B cell (primary cell): ENCODE results near the gene ATP10A. TPM values are rescaled to one million over a fixed set of nuclear protein-coding genes. Genes with fewer than 3 reads are reported as not detected.

Source experiments
- ATAC-seq: fragments of 200-7000 bp; cut with Tn5 transposase; one replicate; pipeline ENCODE4 v1.10.0; 2021; ENCODE audit warnings: low read depth, mild to moderate bottlenecking, moderate number of reproducible peaks, moderate library complexity
- CTCF ChIA-PET: fragments of 350-600 bp; sonication (Branson Sonifier 250); formaldehyde crosslinking; loops from one replicate; lab custom pipeline; 2021; ENCODE audit warnings: antibody characterized with exemption, inconsistent platforms; lab: Charles Lee
- POLR2A ChIA-PET: fragments of 350-600 bp; sonication (Branson Sonifier 250); formaldehyde crosslinking; loops from one replicate; lab custom pipeline; 2021; ENCODE audit warnings: antibody characterized with exemption; lab: Charles Lee
- DNase-seq: peaks from one replicate; pipeline ENCODE4 v3.0.0; 2013
- H2AFZ ChIP-seq: 2 replicates; pipeline ENCODE4 v1.6.1; 2012; ENCODE audit warnings: mild to moderate bottlenecking, low read depth, low read length; ENCODE audit not compliant: insufficient read depth, poor library complexity, severe bottlenecking
- H3K27ac ChIP-seq, 2 donors: 1 replicate in 1 of 2; 2 replicates in 1 of 2; pipeline ENCODE4 v1.5.1; 2012 to 2013; ENCODE audit warnings: low read length in 2 of 2, mild to moderate bottlenecking in 2 of 2, moderate library complexity in 1 of 2
- H3K27me3 ChIP-seq, 4 experiments: fragments of 200-600 bp in 1 of 4; sonication (generic) in 1 of 4; replicated peaks in 1 of 4; 1 replicate in 2 of 4; 2 replicates in 2 of 4; pipeline versions ENCODE4 v1.6.1 to v1.7.0; 2013 to 2016; ENCODE audit warnings: low read length in 3 of 4, mild to moderate bottlenecking in 2 of 4, mixed read lengths in 1 of 4, moderate library complexity in 1 of 4; ENCODE audit not compliant: insufficient read depth in 4 of 4, control insufficient read depth in 3 of 4; ENCODE audit errors: control extremely low read depth in 1 of 4
- H3K36me3 ChIP-seq, 2 experiments: replicated peaks in 1 of 2; 1 replicate in 1 of 2; 2 replicates in 1 of 2; pipeline versions ENCODE4 v1.6.1 to v1.7.1; 2013; ENCODE audit warnings: low read length in 1 of 2; ENCODE audit not compliant: insufficient read depth in 2 of 2, control insufficient read depth in 1 of 2; ENCODE audit errors: control extremely low read depth in 1 of 2, extremely low read depth in 1 of 2
- H3K4me1 ChIP-seq, 2 donors: fragments of 200-600 bp in 1 of 2; sonication (generic) in 1 of 2; 1 replicate in 1 of 2; 2 replicates in 1 of 2; pipeline versions ENCODE4 v1.5.1 to v1.6.1; 2013 to 2017; ENCODE audit warnings: low read length in 2 of 2; ENCODE audit not compliant: control insufficient read depth in 2 of 2, insufficient read depth in 2 of 2
- H3K4me2 ChIP-seq: replicated peaks from 2 replicates; pipeline ENCODE3; 2012; ENCODE audit warnings: mild to moderate bottlenecking, low read depth, low read length; ENCODE audit not compliant: poor library complexity, severe bottlenecking
- H3K4me3 ChIP-seq, 5 experiments: fragments of 200-600 bp in 1 of 5; sonication (generic) in 1 of 5; 1 replicate in 3 of 5; 2 replicates in 2 of 5; pipeline versions ENCODE4 v1.5.1 to v1.7.0; 2011 to 2016; ENCODE audit warnings: low read length in 4 of 5, mild to moderate bottlenecking in 4 of 5, low read depth in 2 of 5, control low read depth in 1 of 5, moderate library complexity in 1 of 5; ENCODE audit not compliant: insufficient read depth in 1 of 5; ENCODE audit errors: control extremely low read depth in 1 of 5, extremely low read depth in 1 of 5
- H3K79me2 ChIP-seq: fragments of 200-600 bp; sonication (generic); one replicate; pipeline ENCODE4 v1.6.0; 2016; ENCODE audit warnings: low read length; ENCODE audit not compliant: control insufficient read depth, insufficient read depth
- H3K9ac ChIP-seq: fragments of 200-600 bp; sonication (generic); 2 replicates; pipeline ENCODE4 v1.6.1; 2017; ENCODE audit warnings: mild to moderate bottlenecking, low read length, moderate library complexity
- H3K9me3 ChIP-seq, 3 donors: one replicate each; pipeline versions ENCODE4 v1.6.1 to v1.7.1; 2013; ENCODE audit warnings: low read length in 2 of 3; ENCODE audit not compliant: control insufficient read depth in 2 of 3, insufficient read depth in 1 of 3; ENCODE audit errors: control extremely low read depth in 1 of 3
- H4K20me1 ChIP-seq: 2 replicates; pipeline ENCODE4 v1.6.0; 2012; ENCODE audit warnings: mild to moderate bottlenecking, low read length; ENCODE audit not compliant: insufficient read depth, control insufficient read depth, poor library complexity, severe bottlenecking
- H3K27ac Mint-ChIP-seq: one replicate; pipeline ENCODE4 v1.8.0; 2021; ENCODE audit warnings: mixed read lengths
- H3K27me3 Mint-ChIP-seq: one replicate; pipeline ENCODE4 v1.8.0; 2021; ENCODE audit warnings: mixed read lengths
- H3K4me1 Mint-ChIP-seq: one replicate; pipeline ENCODE4 v1.8.0; 2021; ENCODE audit warnings: mixed read lengths
- H3K4me3 Mint-ChIP-seq: one replicate; pipeline ENCODE4 v1.8.0; 2021; ENCODE audit warnings: mixed read lengths
- H3K9me3 Mint-ChIP-seq: one replicate; pipeline ENCODE4 v1.8.0; 2022; ENCODE audit warnings: mixed read lengths; ENCODE audit not compliant: insufficient read depth
- EZH2 ChIP-seq: IDR thresholded peaks from 2 replicates; pipeline ENCODE4 v1.6.1; 2012; ENCODE audit warnings: borderline replicate concordance, low read depth, mild to moderate bottlenecking, moderate library complexity, low read length; ENCODE audit not compliant: insufficient read depth, poor library complexity, severe bottlenecking
- WGBS: methylation state at CpG from one replicate; pipeline ENCODE4 v1.1.5; 2013; ENCODE audit warnings: missing lambda C conversion rate; ENCODE audit not compliant: insufficient coverage; 5-methylcytosine and 5-hydroxymethylcytosine counted together
- intact Hi-C: fragments of 100-400 bp; cut with micrococcal nuclease; formaldehyde crosslinking; loops from one replicate; pipeline ENCODE4 v1.10.0; 2022
- polyA plus RNA-seq: library from polyadenylated mRNA; depleted of rRNA; stranded (reverse); fragments of >200 nt; gene quantifications from 2 replicates; pipeline ENCODE4 v1.2.3, GENCODE V29; 2012
- total RNA-seq, 2 donors: library from RNA; stranded (reverse); fragments of 120-200 nt in 1 of 2; gene quantifications; 1 replicate in 1 of 2; 2 replicates in 1 of 2; pipeline versions ENCODE4 v1.2.3 to v1.2.4, GENCODE V29; 2013 to 2022
- TF ChIP-seq, protein P1 (sequence below): fragments of 200-600 bp; IDR thresholded peaks from one replicate; pipeline ENCODE4 v1.8.0; 2022; ENCODE audit warnings: antibody characterized with exemption, mild to moderate bottlenecking

Gene ATP10A
- total and polyA plus RNA-seq, 2 donors (not counting 1 experiment from before 2014, with no cell fraction given) = 0.21 to 0.22 TPM

DNA sequence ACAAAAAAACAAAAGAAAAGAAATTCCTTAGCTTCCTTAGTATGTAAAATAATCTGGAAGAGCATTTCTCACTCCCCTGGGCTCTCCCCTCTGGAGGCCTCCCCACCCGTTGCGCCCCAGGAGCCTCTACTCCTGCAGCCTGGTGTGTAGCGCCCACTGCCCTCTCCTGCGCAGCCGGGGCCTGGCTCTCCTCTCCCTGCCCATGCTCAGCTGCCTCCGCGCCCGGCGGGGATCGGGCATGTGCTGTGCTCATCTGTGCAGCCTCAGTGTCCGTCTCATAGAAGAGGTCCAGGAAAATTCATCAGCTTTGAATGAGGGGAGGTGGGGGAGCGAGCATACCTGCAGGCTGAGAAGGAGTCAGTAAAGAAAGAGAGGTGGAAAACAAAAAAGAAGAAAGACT is 203.9 kb downstream of the ATP10A start:
- Histone ChIP-seq H3K79me2 (no peaks in the 10 kb centered on the region), H3K4me1 (no peaks in the 10 kb centered on the region), H3K27me3 (no peaks in the 10 kb centered on the region), H3K36me3 (no peaks in the 10 kb centered on the region), H3K4me3 (no peak overlapping the region), H3K9me3 (peaks cover 0 to 13% (median 0%) of the 10 kb centered on the region in 3 donors), H4K20me1 (no peaks in the 10 kb centered on the region), H3K4me2 (no peak overlapping the region), H3K27ac (no peak overlapping the region), H2AFZ (no peak overlapping the region), H3K9ac (no peak overlapping the region)
- intact Hi-C loops = no loop called here
- POLR2A ChIA-PET = no interaction called here
- H3K27me3 Mint-ChIP-seq = peaks cover 6% of the 10 kb centered on the region
- TF ChIP-seq, protein P1, sequence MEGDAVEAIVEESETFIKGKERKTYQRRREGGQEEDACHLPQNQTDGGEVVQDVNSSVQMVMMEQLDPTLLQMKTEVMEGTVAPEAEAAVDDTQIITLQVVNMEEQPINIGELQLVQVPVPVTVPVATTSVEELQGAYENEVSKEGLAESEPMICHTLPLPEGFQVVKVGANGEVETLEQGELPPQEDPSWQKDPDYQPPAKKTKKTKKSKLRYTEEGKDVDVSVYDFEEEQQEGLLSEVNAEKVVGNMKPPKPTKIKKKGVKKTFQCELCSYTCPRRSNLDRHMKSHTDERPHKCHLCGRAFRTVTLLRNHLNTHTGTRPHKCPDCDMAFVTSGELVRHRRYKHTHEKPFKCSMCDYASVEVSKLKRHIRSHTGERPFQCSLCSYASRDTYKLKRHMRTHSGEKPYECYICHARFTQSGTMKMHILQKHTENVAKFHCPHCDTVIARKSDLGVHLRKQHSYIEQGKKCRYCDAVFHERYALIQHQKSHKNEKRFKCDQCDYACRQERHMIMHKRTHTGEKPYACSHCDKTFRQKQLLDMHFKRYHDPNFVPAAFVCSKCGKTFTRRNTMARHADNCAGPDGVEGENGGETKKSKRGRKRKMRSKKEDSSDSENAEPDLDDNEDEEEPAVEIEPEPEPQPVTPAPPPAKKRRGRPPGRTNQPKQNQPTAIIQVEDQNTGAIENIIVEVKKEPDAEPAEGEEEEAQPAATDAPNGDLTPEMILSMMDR = no peak
- TF ChIP-seq EZH2 = no peak
- WGBS = 94% methylated on average over 12 of the region's 12 CpGs
- H3K4me3 Mint-ChIP-seq = no peak overlapping the region
- ATAC-seq (no peak), DNase-seq (no peak)
- no peak overlapping the region for H3K27ac Mint-ChIP-seq
- CTCF ChIA-PET = no interaction called here
- H3K9me3 Mint-ChIP-seq = no peaks in the 10 kb centered on the region
- no peaks in the 10 kb centered on the region for H3K4me1 Mint-ChIP-seq

DNA sequence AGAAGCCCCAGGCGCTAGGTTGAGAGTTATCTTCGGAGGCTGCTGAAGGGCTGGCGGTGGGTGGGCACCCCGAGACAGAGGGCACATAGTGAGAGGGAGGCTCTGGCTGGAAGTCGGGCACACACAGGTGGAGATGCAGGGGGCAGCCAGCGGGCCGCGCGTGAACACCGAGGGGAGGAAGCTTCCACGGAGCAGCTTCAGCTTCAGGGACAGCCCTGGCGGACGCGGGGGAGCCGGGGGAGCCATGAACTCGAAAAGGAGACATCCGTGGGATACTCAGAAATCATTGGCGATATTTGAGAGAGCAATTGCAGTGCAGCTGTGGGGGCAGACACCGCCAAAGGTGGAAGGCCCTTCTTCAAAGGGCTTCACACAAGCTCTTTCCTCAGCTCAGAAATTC is 204.6 kb downstream of the ATP10A start:
- H3K4me1 Mint-ChIP-seq = no peaks in the 10 kb centered on the region
- intact Hi-C loops = no loop called here

More for the DNA sequence above, 204.6 kb downstream of the ATP10A start:
- peaks cover 6% of the 10 kb centered on the region for H3K27me3 Mint-ChIP-seq
- H3K9me3 Mint-ChIP-seq = no peaks in the 10 kb centered on the region
- ChIA-PET POLR2A (no interaction called here), CTCF (no interaction called here)
- H3K27ac Mint-ChIP-seq = no peak overlapping the region
- TF ChIP-seq, protein P1 = no peak
- no peak for TF ChIP-seq EZH2
- Histone ChIP-seq H3K27ac (no peak overlapping the region), H3K27me3 (no peaks in the 10 kb centered on the region), H3K79me2 (no peaks in the 10 kb centered on the region), H3K9ac (no peak overlapping the region), H3K36me3 (no peaks in the 10 kb centered on the region), H3K4me2 (no peak overlapping the region), H3K4me1 (no peaks in the 10 kb centered on the region), H3K4me3 (no peak overlapping the region), H4K20me1 (no peaks in the 10 kb centered on the region), H3K9me3 (peaks cover 0 to 13% (median 0%) of the 10 kb centered on the region in 3 donors), H2AFZ (no peak overlapping the region)
- DNase-seq = no peak
- H3K4me3 Mint-ChIP-seq = no peak overlapping the region
- no peak for ATAC-seq
- 95% methylated on average over 19 of the region's 19 CpGs for WGBS
